PC-9 (cell line): ENCODE measurements around the gene SAMSN1. TPM values are rescaled to one million over a fixed set of nuclear protein-coding genes. Genes with fewer than 3 reads are reported as not detected.

Experiments
- Bru-seq: library from RNA; stranded (reverse); fragments of 400-500 nt; gene quantifications from one replicate; lab custom pipeline; 2021; lab: Mats Ljungman, UMichigan
- BruChase-seq, 2 experiments: library from RNA; stranded (reverse); fragments of 400-500 nt; gene quantifications; one replicate each; lab custom pipeline; 2021; lab: Mats Ljungman, UMichigan
- BruUV-seq: library from RNA; stranded (reverse); fragments of 400-500 nt; replicated peaks from 2 replicates; lab custom pipeline; 2021; lab: Mats Ljungman, UMichigan
- CTCF ChIA-PET: fragments of 300-600 bp; sonication (Branson Sonifier 250); formaldehyde crosslinking; loops from one replicate; lab custom pipeline; 2022; ENCODE audit warnings: antibody characterized with exemption; lab: Charles Lee
- POLR2A ChIA-PET: fragments of 300-600 bp; sonication (Branson Sonifier 250); formaldehyde crosslinking; loops from one replicate; lab custom pipeline; 2022; ENCODE audit warnings: antibody characterized with exemption; ENCODE audit not compliant: unreplicated experiment; lab: Charles Lee
- DNase-seq, 2 experiments: peaks; one replicate each; pipeline versions ENCODE4 v3.0.0 to v3.0.0-alpha.2; 2015 to 2022; ENCODE audit warnings: mixed read lengths in 1 of 2
- H2AFZ ChIP-seq: fragments of 200-600 bp; sonication (generic); 2 replicates; pipeline ENCODE4 v1.8.1; 2017; ENCODE audit warnings: antibody characterized with exemption
- H3F3A ChIP-seq: fragments of 200-600 bp; sonication (generic); 2 replicates; pipeline ENCODE4 v1.8.1; 2017; ENCODE audit warnings: antibody characterized with exemption, mild to moderate bottlenecking, low read depth; ENCODE audit not compliant: insufficient read depth
- H3K27ac ChIP-seq: fragments of 200-600 bp; sonication (generic); 2 replicates; pipeline ENCODE4 v1.6.1; 2016; ENCODE audit warnings: mixed run types
- H3K27me3 ChIP-seq: fragments of 200-600 bp; sonication (generic); 2 replicates; pipeline ENCODE4 v1.6.1; 2016; ENCODE audit warnings: low read depth, mixed run types; ENCODE audit not compliant: insufficient read depth
- H3K36me3 ChIP-seq: fragments of 200-600 bp; sonication (generic); 2 replicates; pipeline ENCODE4 v1.6.1; 2016; ENCODE audit warnings: low read depth, mixed run types
- H3K4me1 ChIP-seq: fragments of 200-600 bp; sonication (generic); replicated peaks from 2 replicates; pipeline ENCODE4 v1.6.1; 2016; ENCODE audit warnings: mixed run types; ENCODE audit not compliant: insufficient read depth
- H3K4me2 ChIP-seq: fragments of 200-600 bp; sonication (generic); 2 replicates; pipeline ENCODE4 v1.6.1; 2017; ENCODE audit warnings: mixed run types
- H3K4me3 ChIP-seq: fragments of 200-600 bp; sonication (generic); 2 replicates; pipeline ENCODE4 v1.6.1; 2016; ENCODE audit warnings: mixed run types
- H3K79me2 ChIP-seq: fragments of 200-600 bp; sonication (generic); 2 replicates; pipeline ENCODE4 v1.6.1; 2017; ENCODE audit warnings: low read depth, mixed run types
- H3K9me2 ChIP-seq: fragments of 200-600 bp; sonication (generic); 2 replicates; pipeline ENCODE4 v1.8.1; 2017; ENCODE audit warnings: mild to moderate bottlenecking; ENCODE audit not compliant: insufficient read depth
- H3K9me3 ChIP-seq: fragments of 200-600 bp; sonication (generic); 2 replicates; pipeline ENCODE4 v1.8.1; 2016; ENCODE audit warnings: low read depth; ENCODE audit not compliant: insufficient read depth
- H4K20me1 ChIP-seq: fragments of 200-600 bp; sonication (generic); 2 replicates; pipeline ENCODE4 v1.8.1; 2017; ENCODE audit not compliant: insufficient read depth
- CTCF ChIP-seq: fragments of 200-600 bp; sonication (generic); conservative IDR thresholded peaks from 2 replicates; pipeline ENCODE4 v1.6.1; 2017; ENCODE audit warnings: mixed run types, antibody characterized with exemption, mild to moderate bottlenecking, moderate library complexity
- EZH2 ChIP-seq: fragments of 200-600 bp; sonication (generic); IDR thresholded peaks from 2 replicates; pipeline ENCODE4 v1.8.0; 2017; ENCODE audit warnings: antibody characterized with exemption, low read depth
- intact Hi-C: fragments of 100-400 bp; cut with micrococcal nuclease; formaldehyde crosslinking; loops from one replicate; pipeline ENCODE4 v1.10.0; 2022; ENCODE audit not compliant: unreplicated experiment
- long read RNA-seq: library from polyadenylated mRNA; stranded (forward); transcript quantifications from one replicate; pipeline ENCODE4 v2.0.0, GENCODE V29; 2022
- total RNA-seq: library from RNA; stranded (reverse); gene quantifications from 2 replicates; pipeline ENCODE4 v1.2.3, GENCODE V29; 2021

The SAMSN1 gene
- total RNA-seq, result 0.41 TPM in 1 of 2 replicates, not detected in the other
- percentile 21 among the genes with signal in this experiment for Bru-seq, nascent RNA
- percentile 25 among the genes with signal in this experiment for BruChase-seq, experiment 1, labeled RNA remaining after a 2-hour chase
- BruChase-seq, experiment 2, labeled RNA remaining after a 6-hour chase, result percentile 23 among the genes with signal in this experiment
- long read RNA-seq, partial matches to known transcripts, result 0 of 1 reads
- long read RNA-seq, other reads (novel, unspliced or antisense), result 0 of 1 reads

GRCh38 chr21:14545906-14546480, at the start of gene SAMSN1:
Gene SAMSN1, minus strand, starts transcription at chr21:14546315. Its CDS starts 54 bp downstream, at chr21:14546261.
- Histone ChIP-seq H3K36me3 (no peaks in the 10 kb centered on the region), H3K9me2 (no peaks in the 10 kb centered on the region), H3F3A (no peaks in the 10 kb centered on the region), H3K79me2 (no peaks in the 10 kb centered on the region), H3K4me3 (no peak within 1 kb of the TSS), H3K4me2 (no peak within 1 kb of the TSS), H3K27me3 (no peaks in the 10 kb centered on the region), H3K4me1 (no peaks in the 10 kb centered on the region), H2AFZ (no peak within 1 kb of the TSS), H3K9me3 (no peaks in the 10 kb centered on the region), H3K27ac (no peak within 1 kb of the TSS), H4K20me1 (no peaks in the 10 kb centered on the region)
- intact Hi-C loops, result no loop called here
- no peak for TF ChIP-seq EZH2
- TF ChIP-seq CTCF, result no peak
- BruUV-seq, result no TSS peak
- CTCF ChIA-PET, result no interaction called here
- POLR2A ChIA-PET, result no interaction called here
- no peak for DNase-seq

GRCh38 chr21:14595449-14595848, 49.3 kb upstream of the SAMSN1 start:
- no peaks in the 10 kb centered on the region for H4K20me1 ChIP-seq
- CTCF ChIA-PET, result no interaction called here
- intact Hi-C loops, result no loop called here

GRCh38 chr21:14594967-14595366, 48.9 kb upstream of the SAMSN1 start:
- Histone ChIP-seq H3F3A (no peaks in the 10 kb centered on the region), H3K4me2 (no peak overlapping the region), H3K4me1 (no peaks in the 10 kb centered on the region), H3K4me3 (no peak overlapping the region), H3K27ac (no peak overlapping the region), H4K20me1 (no peaks in the 10 kb centered on the region), H3K27me3 (no peaks in the 10 kb centered on the region), H3K9me2 (no peaks in the 10 kb centered on the region), H3K36me3 (no peaks in the 10 kb centered on the region), H3K9me3 (no peaks in the 10 kb centered on the region), H2AFZ (no peak overlapping the region), H3K79me2 (no peaks in the 10 kb centered on the region)
- no peak for DNase-seq
- intact Hi-C loops, result no loop called here
- ChIA-PET CTCF (no interaction called here), POLR2A (no interaction called here)
- BruUV-seq, result no TSS peak
- TF ChIP-seq CTCF (no peak), EZH2 (no peak)

More at GRCh38 chr21:14595449-14595848, 49.3 kb upstream of the SAMSN1 start:
- no TSS peak for BruUV-seq
- no peak for TF ChIP-seq CTCF
- TF ChIP-seq EZH2, result no peak
- no peaks in the 10 kb centered on the region for H3F3A ChIP-seq
- no peak overlapping the region for H2AFZ ChIP-seq
- no peak for DNase-seq
- POLR2A ChIA-PET, result no interaction called here
- H3K79me2 ChIP-seq, result no peaks in the 10 kb centered on the region
- H3K27me3 ChIP-seq, result no peaks in the 10 kb centered on the region
- no peaks in the 10 kb centered on the region for H3K9me2 ChIP-seq
- H3K27ac ChIP-seq, result no peak overlapping the region
- no peak overlapping the region for H3K4me3 ChIP-seq
- H3K36me3 ChIP-seq, result no peaks in the 10 kb centered on the region
- H3K4me2 ChIP-seq, result no peak overlapping the region
- no peaks in the 10 kb centered on the region for H3K9me3 ChIP-seq
- no peaks in the 10 kb centered on the region for H3K4me1 ChIP-seq
